ENCODE data around the gene PAM16.
"Not testable (repeated sequence)": the region's sequence is repeated elsewhere in the genome, so short reads cannot be mapped to it uniquely, and the experiment has no call there.

The PAM16 gene

GRCh38 chr16:4350787-4351659 lies at the start of gene PAM16:
Gene PAM16 (minus strand): TSS chr16:4351321. CDS start chr16:4351234, 87 bp downstream.
- H3K4me1 Mint-ChIP-seq = peaks cover 12% of the 10 kb centered on the region
- H3K27ac Mint-ChIP-seq = peak within 1 kb of the TSS; percentile 37 to 89 (median 84)
- H3K27me3 Mint-ChIP-seq (ENCODE audit: low read depth) = no peaks in the 10 kb centered on the region

GRCh38 chr16:4399001-4399730 lies 48.0 kb upstream of the PAM16 start:
- Mint-ChIP-seq H3K4me1 (peaks cover 13% of the 10 kb centered on the region), H3K27ac (no peak overlapping the region), H3K4me3 (no peak overlapping the region), H3K27me3 (ENCODE audit: low read depth) (no peaks in the 10 kb centered on the region), H3K9me3 (no peaks in the 10 kb centered on the region), H3K36me3 (ENCODE audit: low read depth) (peaks cover 9% of the 10 kb centered on the region)
- TF ChIP-seq, protein P1, sequence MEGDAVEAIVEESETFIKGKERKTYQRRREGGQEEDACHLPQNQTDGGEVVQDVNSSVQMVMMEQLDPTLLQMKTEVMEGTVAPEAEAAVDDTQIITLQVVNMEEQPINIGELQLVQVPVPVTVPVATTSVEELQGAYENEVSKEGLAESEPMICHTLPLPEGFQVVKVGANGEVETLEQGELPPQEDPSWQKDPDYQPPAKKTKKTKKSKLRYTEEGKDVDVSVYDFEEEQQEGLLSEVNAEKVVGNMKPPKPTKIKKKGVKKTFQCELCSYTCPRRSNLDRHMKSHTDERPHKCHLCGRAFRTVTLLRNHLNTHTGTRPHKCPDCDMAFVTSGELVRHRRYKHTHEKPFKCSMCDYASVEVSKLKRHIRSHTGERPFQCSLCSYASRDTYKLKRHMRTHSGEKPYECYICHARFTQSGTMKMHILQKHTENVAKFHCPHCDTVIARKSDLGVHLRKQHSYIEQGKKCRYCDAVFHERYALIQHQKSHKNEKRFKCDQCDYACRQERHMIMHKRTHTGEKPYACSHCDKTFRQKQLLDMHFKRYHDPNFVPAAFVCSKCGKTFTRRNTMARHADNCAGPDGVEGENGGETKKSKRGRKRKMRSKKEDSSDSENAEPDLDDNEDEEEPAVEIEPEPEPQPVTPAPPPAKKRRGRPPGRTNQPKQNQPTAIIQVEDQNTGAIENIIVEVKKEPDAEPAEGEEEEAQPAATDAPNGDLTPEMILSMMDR (IDR thresholded peaks at IDR 0.05; ENCODE audit: unreplicated experiment in 3 of 3) = no peak

More at GRCh38 chr16:4350787-4351659, at the start of gene PAM16:
- H3K36me3 Mint-ChIP-seq (ENCODE audit: low read depth) = peaks cover 3% of the 10 kb centered on the region
- H3K9me3 Mint-ChIP-seq = no peaks in the 10 kb centered on the region
- H3K4me3 Mint-ChIP-seq = peak within 1 kb of the TSS; percentile 95 to 97 (median 95)
- TF ChIP-seq, protein P1 (IDR thresholded peaks at IDR 0.05; ENCODE audit: unreplicated experiment in 3 of 3) = peak in 1 of 3 experiments; percentile 25

DNA sequence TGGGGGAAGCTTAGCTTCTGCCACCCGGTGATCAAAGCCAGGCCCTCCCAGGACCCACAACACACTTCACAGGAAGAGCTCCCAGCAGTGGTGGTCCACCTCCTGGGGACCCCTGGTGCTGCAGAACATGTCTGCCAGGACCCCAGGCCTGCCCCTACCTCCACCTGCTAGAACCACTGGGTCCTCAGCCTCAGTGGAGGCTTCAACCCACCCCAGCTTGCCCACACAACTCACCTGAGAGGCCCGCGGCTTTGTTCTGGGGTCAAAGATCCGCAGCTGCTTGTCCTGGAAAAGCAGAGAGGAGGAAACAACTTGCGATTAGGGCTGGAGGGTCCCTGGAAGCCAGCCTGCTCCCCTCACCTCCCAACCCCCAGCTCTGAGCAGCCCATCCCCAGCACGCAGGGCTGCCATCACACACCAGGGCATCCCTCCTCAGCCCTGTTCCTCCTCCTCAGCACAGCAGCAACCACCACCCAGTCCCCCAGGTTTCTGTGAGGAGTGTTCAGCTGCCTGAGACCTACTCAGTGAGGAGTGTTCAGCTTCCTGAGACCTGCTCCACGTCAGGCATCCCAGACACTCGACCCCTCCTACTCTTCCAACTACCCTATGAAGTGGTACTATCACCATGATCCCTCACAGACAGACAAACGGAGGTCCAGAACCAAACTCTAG lies 44.1 kb upstream of the PAM16 start:
- Mint-ChIP-seq H3K27me3 (ENCODE audit: low read depth) (no peaks in the 10 kb centered on the region), H3K36me3 (ENCODE audit: low read depth) (peaks cover 9% of the 10 kb centered on the region), H3K27ac (peak overlapping the region; percentile 81 to 97 (median 94)), H3K4me3 (no peak overlapping the region), H3K4me1 (peaks cover 24% of the 10 kb centered on the region), H3K9me3 (no peaks in the 10 kb centered on the region)
- TF ChIP-seq, protein P1 (IDR thresholded peaks at IDR 0.05; ENCODE audit: unreplicated experiment in 3 of 3) = no peak

- peak overlapping the region; percentile 94 to 97 (median 96) for H3K27ac Mint-ChIP-seq
- H3K36me3 Mint-ChIP-seq (ENCODE audit: low read depth); H3K9me3 Mint-ChIP-seq; H3K4me3 Mint-ChIP-seq; H3K27me3 Mint-ChIP-seq (ENCODE audit: low read depth): not testable (repeated sequence)
- H3K4me1 Mint-ChIP-seq = peaks cover 33% of the 10 kb centered on the region
Observed at GRCh38 chr16:4393850-4394249, 42.7 kb upstream of the PAM16 start.

GRCh38 chr16:4393240-4393600 lies 42.1 kb upstream of the PAM16 start:
- Mint-ChIP-seq H3K4me3 (peak overlapping the region in 1 of 3 experiments; percentile 42), H3K36me3 (ENCODE audit: low read depth) (peaks cover 4% of the 10 kb centered on the region), H3K4me1 (peaks cover 33% of the 10 kb centered on the region), H3K27me3 (ENCODE audit: low read depth) (no peaks in the 10 kb centered on the region), H3K27ac (peak overlapping the region; percentile 94 to 97 (median 96)), H3K9me3 (no peaks in the 10 kb centered on the region)
- TF ChIP-seq, protein P1 (IDR thresholded peaks at IDR 0.05; ENCODE audit: unreplicated experiment in 3 of 3) = no peak
